BLaER1 treated with 17β-estradiol and CSF1 and Interleukin-3, amounts not matched to agents 10 nM and 100 nM (cell line): ENCODE results near the gene BRAT1.
"Not testable (repeated sequence)": the region's sequence is repeated elsewhere in the genome, so short reads cannot be mapped to it uniquely, and the experiment has no call there.

Experiments
- H3K27ac ChIP-seq, 11 experiments: shearing (Covaris generic); formaldehyde crosslinking; 2 replicates each; pipeline ENCODE4 v1.8.1; 2022
- H3K27me3 ChIP-seq, 11 experiments: shearing (Covaris generic); formaldehyde crosslinking; 2 replicates each; pipeline ENCODE4 v1.8.1; 2022
- H3K36me3 ChIP-seq, 11 experiments: shearing (Covaris generic); formaldehyde crosslinking; 2 replicates each; pipeline ENCODE4 v1.8.1; 2022
- H3K4me1 ChIP-seq, 10 experiments: shearing (Covaris generic); formaldehyde crosslinking; 2 replicates each; pipeline ENCODE4 v1.8.1; 2022
- H3K4me2 ChIP-seq, 11 experiments: shearing (Covaris generic); formaldehyde crosslinking; 2 replicates each; pipeline ENCODE4 v1.8.1; 2022
- H3K4me3 ChIP-seq, 10 experiments: shearing (Covaris generic); formaldehyde crosslinking; 2 replicates each; pipeline ENCODE4 v1.8.1; 2022
- H3K9ac ChIP-seq, 11 experiments: shearing (Covaris generic); formaldehyde crosslinking; 2 replicates each; pipeline ENCODE4 v1.8.1; 2022
- H3K9me3 ChIP-seq, 11 experiments: shearing (Covaris generic); formaldehyde crosslinking; replicated peaks in 1 of 11; 2 replicates each; pipeline ENCODE4 v1.8.1; 2022
- H4K20me1 ChIP-seq, 11 experiments: shearing (Covaris generic); formaldehyde crosslinking; 2 replicates each; pipeline ENCODE4 v1.8.1; 2022
- Cebpa-rat ChIP-seq, 11 experiments: shearing (Covaris generic); IDR thresholded peaks; 2 replicates each; pipeline ENCODE4 v1.8.1; 2022

Gene BRAT1

GRCh38 chr7:2597273-2597640, 41.9 kb upstream of the BRAT1 start:
- Histone ChIP-seq H3K27me3 (peaks cover 0 to 24% (median 0%) of the 10 kb centered on the region in 11 experiments; a peak in 10 of 22 replicates), H4K20me1 (peaks cover 0 to 12% (median 0%) of the 10 kb centered on the region in 11 experiments; a peak in 5 of 22 replicates), H3K4me3 (no peak overlapping the region), H3K36me3 (peaks cover 11 to 70% (median 47%) of the 10 kb centered on the region in 11 experiments), H3K27ac (no peak overlapping the region), H3K9me3 (no peaks in the 10 kb centered on the region), H3K9ac (peak overlapping the region in 3 of 11 experiments; percentile 19 to 32 (median 27); a peak in 4 of 22 replicates), H3K4me1 (peaks cover 33 to 73% (median 57%) of the 10 kb centered on the region in 10 experiments), H3K4me2 (peak overlapping the region in 5 of 11 experiments; percentile 3 to 91 (median 44); a peak in 9 of 22 replicates)
- no peak for TF ChIP-seq Cebpa-rat (IDR thresholded peaks at IDR 0.05)

- H3K9me3 ChIP-seq, result no peaks in the 10 kb centered on the region
- no peak overlapping the region for H3K27ac ChIP-seq
- H3K36me3 ChIP-seq, result peaks cover 14 to 72% (median 52%) of the 10 kb centered on the region in 11 experiments
- peaks cover 29 to 68% (median 51%) of the 10 kb centered on the region in 10 experiments for H3K4me1 ChIP-seq
- no peak overlapping the region for H3K4me3 ChIP-seq
- H4K20me1 ChIP-seq, result peaks cover 0 to 8% (median 0%) of the 10 kb centered on the region in 11 experiments; a peak in 4 of 22 replicates
- peak overlapping the region in 5 of 11 experiments; percentile 3 to 92 (median 90); a peak in 11 of 22 replicates for H3K4me2 ChIP-seq
- H3K9ac ChIP-seq, result peak overlapping the region in 3 of 11 experiments; percentile 19 to 32 (median 27); a peak in 4 of 22 replicates
- TF ChIP-seq Cebpa-rat (IDR thresholded peaks at IDR 0.05), result no peak
- peaks cover 0 to 24% (median 0%) of the 10 kb centered on the region in 11 experiments; a peak in 10 of 22 replicates for H3K27me3 ChIP-seq
Measured at GRCh38 chr7:2596464-2597272, 41.3 kb upstream of the BRAT1 start.

DNA sequence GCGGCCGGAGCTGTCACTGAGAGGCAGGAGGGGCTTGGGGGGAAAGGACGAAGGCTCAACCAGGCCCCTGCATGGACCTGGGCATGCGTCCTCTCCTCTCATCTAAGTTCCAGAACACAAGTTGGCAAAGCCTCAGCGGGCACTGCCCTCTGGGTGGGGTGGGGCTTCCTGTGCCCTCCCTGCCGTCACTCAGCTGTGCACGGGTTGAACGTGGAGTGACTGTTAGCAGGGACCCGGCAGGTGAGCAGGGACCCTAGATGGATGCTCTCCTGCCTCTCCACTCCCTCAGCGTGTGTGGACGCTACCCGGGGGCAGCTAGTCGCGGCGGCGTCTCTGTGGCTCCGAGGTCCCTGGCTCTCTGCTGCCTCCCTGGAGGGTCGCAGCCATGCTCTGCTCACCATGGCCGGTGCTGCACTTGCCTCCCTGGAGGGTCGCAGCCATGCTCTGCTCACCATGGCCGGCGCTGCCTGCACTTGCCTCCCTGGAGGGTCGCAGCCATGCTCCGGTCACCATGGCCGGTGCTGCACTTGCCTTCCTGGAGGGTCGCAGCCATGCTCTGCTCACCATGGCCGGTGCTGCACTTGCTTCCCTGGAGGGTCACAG, 40.0 kb upstream of the BRAT1 start:
- H3K9ac ChIP-seq, result peak overlapping the region in 5 of 11 experiments; percentile 3 to 48 (median 21); a peak in 4 of 22 replicates
- TF ChIP-seq Cebpa-rat (IDR thresholded peaks at IDR 0.05), result no peak
- H3K36me3 ChIP-seq, result peaks cover 20 to 76% (median 56%) of the 10 kb centered on the region in 11 experiments

DNA sequence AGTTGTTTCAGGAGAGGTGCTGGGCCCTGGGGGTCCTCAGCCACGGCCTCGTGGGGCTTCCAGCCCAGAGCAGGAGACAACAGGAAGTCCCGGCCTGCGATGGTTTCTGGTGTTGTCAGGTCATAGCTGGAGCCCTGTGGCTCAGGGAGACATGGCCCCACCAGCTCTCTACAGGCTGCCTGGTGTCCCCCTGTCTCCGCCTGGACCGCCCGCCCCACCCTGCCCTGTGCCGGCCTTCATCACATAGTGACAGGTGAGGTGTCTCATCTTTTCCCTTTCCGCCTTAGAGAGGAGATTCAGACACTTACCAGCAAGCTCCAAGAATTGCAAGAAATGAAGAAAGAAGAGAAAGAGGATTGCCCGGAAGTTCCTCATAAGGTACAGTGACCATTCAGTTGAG, 39.3 kb upstream of the BRAT1 start:
- Histone ChIP-seq H3K36me3 (peaks cover 20 to 76% (median 63%) of the 10 kb centered on the region in 11 experiments), H3K27ac (no peak overlapping the region; a peak in 1 of 22 replicates), H3K4me1 (peaks cover 18 to 47% (median 33%) of the 10 kb centered on the region in 10 experiments), H3K4me2 (peak overlapping the region; percentile 63 to 92 (median 88); a peak in 21 of 22 replicates), H3K27me3 (peaks cover 0 to 24% (median 0%) of the 10 kb centered on the region in 11 experiments; a peak in 10 of 22 replicates), H3K9me3 (no peaks in the 10 kb centered on the region), H3K9ac (peak overlapping the region in 4 of 11 experiments; percentile 5 to 52 (median 42); a peak in 7 of 22 replicates), H4K20me1 (peaks cover 0 to 8% (median 0%) of the 10 kb centered on the region in 11 experiments; a peak in 4 of 22 replicates), H3K4me3 (no peak overlapping the region; a peak in 1 of 20 replicates)
- no peak for TF ChIP-seq Cebpa-rat (IDR thresholded peaks at IDR 0.05)

More for the DNA sequence above, 40.0 kb upstream of the BRAT1 start:
- Histone ChIP-seq H3K4me2 (peak overlapping the region; percentile 63 to 92 (median 88)), H3K4me1 (peaks cover 24 to 54% (median 39%) of the 10 kb centered on the region in 10 experiments), H3K27ac (no peak overlapping the region), H3K27me3 (peaks cover 0 to 24% (median 0%) of the 10 kb centered on the region in 11 experiments; a peak in 10 of 22 replicates), H3K9me3 (no peaks in the 10 kb centered on the region), H3K4me3 (peak overlapping the region in 4 of 10 experiments; percentile 6 to 41 (median 24); a peak in 4 of 20 replicates), H4K20me1 (peaks cover 0 to 8% (median 0%) of the 10 kb centered on the region in 11 experiments; a peak in 4 of 22 replicates)

GRCh38 chr7:2593036-2593727, 37.9 kb upstream of the BRAT1 start:
- Histone ChIP-seq H3K27me3 (peaks cover 0 to 24% (median 0%) of the 10 kb centered on the region in 11 experiments; a peak in 10 of 22 replicates), H3K9ac (no peak overlapping the region; a peak in 1 of 22 replicates), H3K4me3 (no peak overlapping the region), H3K36me3 (peaks cover 14 to 73% (median 54%) of the 10 kb centered on the region in 11 experiments), H3K4me1 (peaks cover 18 to 47% (median 33%) of the 10 kb centered on the region in 10 experiments), H4K20me1 (peaks cover 0 to 8% (median 0%) of the 10 kb centered on the region in 11 experiments; a peak in 4 of 22 replicates), H3K27ac (no peak overlapping the region), H3K9me3 (no peaks in the 10 kb centered on the region), H3K4me2 (no peak overlapping the region; a peak in 2 of 22 replicates)
- no peak for TF ChIP-seq Cebpa-rat (IDR thresholded peaks at IDR 0.05)

GRCh38 chr7:2592375-2592865, 37.1 kb upstream of the BRAT1 start:
- H3K27ac ChIP-seq, result no peak overlapping the region
- no peak for TF ChIP-seq Cebpa-rat (IDR thresholded peaks at IDR 0.05)
- H3K4me3 ChIP-seq, result no peak overlapping the region
- H3K9me3 ChIP-seq, result no peaks in the 10 kb centered on the region
- peaks cover 12 to 71% (median 53%) of the 10 kb centered on the region in 11 experiments; a peak in 20 of 22 replicates for H3K36me3 ChIP-seq
- peaks cover 0 to 24% (median 0%) of the 10 kb centered on the region in 11 experiments; a peak in 10 of 22 replicates for H3K27me3 ChIP-seq
- no peak overlapping the region for H3K4me2 ChIP-seq
- H4K20me1 ChIP-seq, result peaks cover 0 to 13% (median 0%) of the 10 kb centered on the region in 11 experiments; a peak in 4 of 22 replicates
- H3K4me1 ChIP-seq, result peaks cover 18 to 44% (median 33%) of the 10 kb centered on the region in 10 experiments
- H3K9ac ChIP-seq, result no peak overlapping the region

DNA sequence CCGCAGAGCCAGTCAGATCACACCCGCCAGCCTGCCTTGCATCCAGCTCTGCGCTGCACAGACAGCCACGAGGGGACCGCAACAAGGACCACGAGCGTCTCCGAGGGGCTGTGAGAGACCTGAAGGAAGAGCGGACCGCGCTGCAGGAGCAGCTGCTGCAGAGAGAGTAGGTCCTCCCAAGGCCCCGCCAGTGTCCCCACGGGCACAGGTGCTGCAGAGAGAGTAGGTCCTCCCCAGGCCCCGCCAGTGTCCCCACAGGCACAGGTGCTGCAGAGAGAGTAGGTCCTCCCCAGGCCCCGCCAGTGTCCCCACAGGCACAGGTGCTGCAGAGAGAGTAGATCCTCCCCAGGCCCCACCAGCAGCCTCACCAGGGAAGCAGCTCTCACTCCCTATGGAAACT, 34.6 kb upstream of the BRAT1 start:
- peaks cover 13 to 82% (median 63%) of the 10 kb centered on the region in 11 experiments; a peak in 21 of 22 replicates for H3K36me3 ChIP-seq
- not testable (repeated sequence) for H3K27ac ChIP-seq, H3K27me3 ChIP-seq, H3K4me3 ChIP-seq, H3K4me2 ChIP-seq, H3K9ac ChIP-seq, H4K20me1 ChIP-seq, H3K9me3 ChIP-seq
- H3K4me1 ChIP-seq, result peaks cover 8 to 35% (median 25%) of the 10 kb centered on the region in 10 experiments; a peak in 19 of 20 replicates

DNA sequence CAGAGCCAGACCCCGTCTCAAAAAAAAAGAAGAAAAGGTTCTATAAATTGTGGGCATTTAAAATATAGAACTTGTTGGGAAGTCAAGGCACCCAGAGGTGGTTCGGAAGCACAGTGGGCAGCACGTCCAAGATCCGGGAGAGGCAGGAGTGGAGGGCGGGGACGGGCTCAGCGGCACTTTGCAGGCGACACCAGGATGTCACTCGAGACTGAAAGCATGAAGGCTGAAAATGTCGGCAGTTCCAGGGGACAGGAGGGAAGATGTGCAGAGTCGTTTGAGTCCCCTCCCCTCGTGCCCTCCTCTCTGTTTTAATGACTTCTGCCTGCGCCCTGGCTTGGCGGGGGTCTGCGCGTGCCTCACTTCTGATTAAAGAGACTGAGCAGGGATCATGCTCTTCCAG, 34.0 kb upstream of the BRAT1 start:
- peaks cover 16 to 87% (median 69%) of the 10 kb centered on the region in 11 experiments for H3K36me3 ChIP-seq
- peaks cover 2 to 29% (median 19%) of the 10 kb centered on the region in 10 experiments; a peak in 19 of 20 replicates for H3K4me1 ChIP-seq
- H3K9ac ChIP-seq, result no peak overlapping the region

More for the DNA sequence above, 34.0 kb upstream of the BRAT1 start:
- no peak overlapping the region for H3K27ac ChIP-seq
- H3K9me3 ChIP-seq, result no peaks in the 10 kb centered on the region
- H4K20me1 ChIP-seq, result peaks cover 0 to 9% (median 0%) of the 10 kb centered on the region in 11 experiments; a peak in 2 of 22 replicates
- no peak overlapping the region for H3K4me2 ChIP-seq
- H3K27me3 ChIP-seq, result no peaks in the 10 kb centered on the region
- TF ChIP-seq Cebpa-rat (IDR thresholded peaks at IDR 0.05), result no peak
- H3K4me3 ChIP-seq, result no peak overlapping the region
